Thoracic aorta (tissue), 2 donors: ENCODE results near the gene COX7A2. TPM values are rescaled to one million over a fixed set of nuclear protein-coding genes. Genes with fewer than 3 reads are reported as not detected.

Experiments
- ATAC-seq: fragments of 150-250 bp; one replicate; pipeline ENCODE4 v1.8.0; 2017; ENCODE audit warnings: low read depth; ENCODE audit not compliant: insufficient number of reproducible peaks, low FRiP score
- DNase-seq: peaks from one replicate; pipeline ENCODE4 v3.0.0-alpha.2; 2020; ENCODE audit warnings: low spot score
- H3K27ac ChIP-seq, 2 donors: fragments of 200-600 bp; sonication (generic); 1 replicate in 1 of 2; 2 replicates in 1 of 2; pipeline ENCODE4 v1.5.1; 2016; ENCODE audit warnings: mild to moderate bottlenecking in 2 of 2, moderate library complexity in 2 of 2
- H3K27me3 ChIP-seq: fragments of 200-600 bp; sonication (generic); replicated peaks from 2 replicates; pipeline ENCODE4 v1.6.0; 2016; ENCODE audit warnings: mild to moderate bottlenecking; ENCODE audit not compliant: insufficient read depth
- H3K36me3 ChIP-seq: fragments of 200-600 bp; sonication (generic); one replicate; pipeline ENCODE4 v1.5.1; 2016
- H3K4me1 ChIP-seq, 2 donors: fragments of 200-600 bp; sonication (generic); 1 replicate in 1 of 2; 2 replicates in 1 of 2; pipeline versions ENCODE4 v1.5.1 to v1.6.0; 2016; ENCODE audit warnings: low read depth in 2 of 2, mild to moderate bottlenecking in 1 of 2; ENCODE audit not compliant: control insufficient read depth in 1 of 2
- H3K4me3 ChIP-seq: fragments of 200-600 bp; sonication (generic); 2 replicates; pipeline ENCODE4 v1.5.1; 2016; ENCODE audit warnings: mild to moderate bottlenecking
- H3K9me3 ChIP-seq: fragments of 200-600 bp; sonication (generic); 2 replicates; pipeline ENCODE4 v1.5.1; 2016
- CTCF ChIP-seq: fragments of 200-600 bp; sonication (generic); IDR thresholded peaks from one replicate; pipeline ENCODE4 v1.5.1; 2019; ENCODE audit warnings: antibody characterized with exemption
- total RNA-seq, 2 donors: library from RNA; depleted of rRNA; stranded (reverse); fragments of >200 nt; gene quantifications; one replicate each; pipeline versions ENCODE4 v1.1.0 to v1.2.3, GENCODE V29; 2016

Gene COX7A2
- total RNA-seq, 2 donors from 2014 or later = 101 to 643 TPM

GRCh38 chr6:75221116-75221515, 22.5 kb downstream of the COX7A2 start:
- no peak for DNase-seq
- H3K36me3 ChIP-seq = no peaks in the 10 kb centered on the region
- H3K9me3 ChIP-seq = no peaks in the 10 kb centered on the region
- ATAC-seq = no peak
- peaks cover 4 to 16% of the 10 kb centered on the region in 2 donors for H3K4me1 ChIP-seq
- H3K27me3 ChIP-seq = no peaks in the 10 kb centered on the region
- H3K4me3 ChIP-seq = no peak overlapping the region
- no peak for TF ChIP-seq CTCF
- H3K27ac ChIP-seq = no peak overlapping the region

- DNase-seq = no peak
- H3K27ac ChIP-seq = no peak overlapping the region
- no peak overlapping the region for H3K4me3 ChIP-seq
- no peaks in the 10 kb centered on the region for H3K27me3 ChIP-seq
- H3K9me3 ChIP-seq = no peaks in the 10 kb centered on the region
- TF ChIP-seq CTCF = no peak
- no peaks in the 10 kb centered on the region for H3K36me3 ChIP-seq
- H3K4me1 ChIP-seq = peaks cover 4 to 16% of the 10 kb centered on the region in 2 donors
- no peak for ATAC-seq
Measured at GRCh38 chr6:75220357-75220756, 23.2 kb downstream of the COX7A2 start.

GRCh38 chr6:75219263-75219662, 24.3 kb downstream of the COX7A2 start:
- no peaks in the 10 kb centered on the region for H3K9me3 ChIP-seq
- ATAC-seq (no peak), DNase-seq (no peak)
- no peaks in the 10 kb centered on the region for H3K36me3 ChIP-seq
- peaks cover 4 to 16% of the 10 kb centered on the region in 2 donors for H3K4me1 ChIP-seq
- no peaks in the 10 kb centered on the region for H3K27me3 ChIP-seq
- H3K4me3 ChIP-seq = no peak overlapping the region
- no peak for TF ChIP-seq CTCF
- H3K27ac ChIP-seq = no peak overlapping the region

GRCh38 chr6:75217193-75217592, 26.4 kb downstream of the COX7A2 start:
- DNase-seq = no peak
- Histone ChIP-seq H3K4me3 (no peak overlapping the region), H3K27ac (no peak overlapping the region)

GRCh38 chr6:75215291-75215690, 28.3 kb downstream of the COX7A2 start:
- TF ChIP-seq CTCF = no peak
- no peak for ATAC-seq
- DNase-seq = no peak
- Histone ChIP-seq H3K27ac (no peak overlapping the region), H3K4me3 (no peak overlapping the region), H3K4me1 (peaks cover 2 to 16% of the 10 kb centered on the region in 2 donors), H3K27me3 (no peaks in the 10 kb centered on the region), H3K9me3 (no peaks in the 10 kb centered on the region), H3K36me3 (no peaks in the 10 kb centered on the region)

More at GRCh38 chr6:75217193-75217592, 26.4 kb downstream of the COX7A2 start:
- no peaks in the 10 kb centered on the region for H3K27me3 ChIP-seq
- H3K4me1 ChIP-seq = peaks cover 4 to 7% of the 10 kb centered on the region in 2 donors
- no peaks in the 10 kb centered on the region for H3K9me3 ChIP-seq
- TF ChIP-seq CTCF = no peak
- H3K36me3 ChIP-seq = no peaks in the 10 kb centered on the region
- no peak for ATAC-seq
